NB4 (cell line): ENCODE results near the gene HTR7.
"Not testable (repeated sequence)": the region's sequence is repeated elsewhere in the genome, so short reads cannot be mapped to it uniquely, and the experiment has no call there.

Experiments
- DNase-seq: peaks from one replicate; pipeline ENCODE4 v3.0.0; 2010; ENCODE audit warnings: low read depth
- H3K4me3 ChIP-seq: one replicate; pipeline ENCODE4 v1.5.1; 2011; ENCODE audit warnings: mild to moderate bottlenecking, low read depth, low read length, moderate library complexity
- MYC ChIP-seq: IDR thresholded peaks from 2 replicates; pipeline ENCODE4 v1.6.1; 2011; ENCODE audit warnings: low read depth, low read length
- POLR2A ChIP-seq: IDR thresholded peaks from 2 replicates; pipeline ENCODE4 v1.6.1; 2011; ENCODE audit warnings: mild to moderate bottlenecking; ENCODE audit not compliant: insufficient read length; ENCODE audit errors: extremely low read depth
- TF ChIP-seq, protein P1 (sequence below): IDR thresholded peaks from 2 replicates; pipeline ENCODE4 v1.6.1; 2011; ENCODE audit warnings: low read depth, low read length
- TF ChIP-seq, protein P2 (sequence below): IDR thresholded peaks from one replicate; pipeline ENCODE4 v1.5.1; 2012; ENCODE audit warnings: low read depth, low read length

The HTR7 gene

DNA sequence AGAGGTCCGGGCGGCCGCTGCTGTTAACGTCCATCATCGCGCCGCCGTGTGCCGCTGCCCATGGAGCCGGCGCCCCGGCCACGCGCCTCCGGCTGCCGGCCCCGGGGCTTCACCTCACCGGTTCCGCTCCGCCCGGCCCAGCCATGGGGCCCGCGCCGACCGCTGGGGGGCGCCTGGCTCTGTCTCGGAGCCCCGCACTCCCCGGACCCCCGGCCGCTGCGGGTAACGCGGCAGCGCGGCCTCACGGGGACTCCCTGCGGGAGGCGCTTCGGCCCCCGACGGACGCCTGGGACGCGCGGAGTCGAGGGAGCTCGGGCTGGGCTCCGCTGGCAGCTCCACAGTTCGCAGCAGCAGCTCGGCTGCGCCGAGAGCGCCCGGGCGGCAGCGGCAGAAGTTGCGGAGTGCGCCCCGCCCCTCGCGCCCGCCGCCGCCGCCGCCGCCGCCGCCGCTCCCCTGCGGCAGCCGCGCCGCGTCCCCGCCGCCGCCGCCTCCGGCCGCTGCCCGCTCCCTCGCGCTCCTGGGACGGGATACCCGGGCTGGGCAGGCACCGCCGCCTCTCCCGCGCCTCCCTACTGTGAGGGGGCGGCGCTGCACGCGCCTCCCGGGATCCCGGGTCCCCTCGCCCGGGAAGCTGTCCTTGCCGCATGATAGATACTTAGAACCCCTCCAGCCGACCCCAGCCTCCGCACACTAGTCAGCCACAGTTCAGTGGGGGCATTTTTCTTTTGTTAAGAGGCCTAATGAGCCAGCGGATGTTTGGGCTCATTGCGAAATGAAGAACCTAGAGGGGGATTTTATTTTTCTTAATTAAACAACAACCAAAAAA, at the start of gene HTR7:
HTR7 (minus strand) TSS at position 405 of the 826 bp plus-strand sequence; CDS start at position 37, 368 bp downstream.
- TF ChIP-seq MYC (no peak), POLR2A (no peak)
- TF ChIP-seq, protein P1, sequence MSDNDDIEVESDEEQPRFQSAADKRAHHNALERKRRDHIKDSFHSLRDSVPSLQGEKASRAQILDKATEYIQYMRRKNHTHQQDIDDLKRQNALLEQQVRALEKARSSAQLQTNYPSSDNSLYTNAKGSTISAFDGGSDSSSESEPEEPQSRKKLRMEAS, result no peak
- TF ChIP-seq, protein P2, sequence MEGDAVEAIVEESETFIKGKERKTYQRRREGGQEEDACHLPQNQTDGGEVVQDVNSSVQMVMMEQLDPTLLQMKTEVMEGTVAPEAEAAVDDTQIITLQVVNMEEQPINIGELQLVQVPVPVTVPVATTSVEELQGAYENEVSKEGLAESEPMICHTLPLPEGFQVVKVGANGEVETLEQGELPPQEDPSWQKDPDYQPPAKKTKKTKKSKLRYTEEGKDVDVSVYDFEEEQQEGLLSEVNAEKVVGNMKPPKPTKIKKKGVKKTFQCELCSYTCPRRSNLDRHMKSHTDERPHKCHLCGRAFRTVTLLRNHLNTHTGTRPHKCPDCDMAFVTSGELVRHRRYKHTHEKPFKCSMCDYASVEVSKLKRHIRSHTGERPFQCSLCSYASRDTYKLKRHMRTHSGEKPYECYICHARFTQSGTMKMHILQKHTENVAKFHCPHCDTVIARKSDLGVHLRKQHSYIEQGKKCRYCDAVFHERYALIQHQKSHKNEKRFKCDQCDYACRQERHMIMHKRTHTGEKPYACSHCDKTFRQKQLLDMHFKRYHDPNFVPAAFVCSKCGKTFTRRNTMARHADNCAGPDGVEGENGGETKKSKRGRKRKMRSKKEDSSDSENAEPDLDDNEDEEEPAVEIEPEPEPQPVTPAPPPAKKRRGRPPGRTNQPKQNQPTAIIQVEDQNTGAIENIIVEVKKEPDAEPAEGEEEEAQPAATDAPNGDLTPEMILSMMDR, result peak; percentile 14
- peak within 1 kb of the TSS; percentile 60 for H3K4me3 ChIP-seq
- peak; percentile 69 for DNase-seq

DNA sequence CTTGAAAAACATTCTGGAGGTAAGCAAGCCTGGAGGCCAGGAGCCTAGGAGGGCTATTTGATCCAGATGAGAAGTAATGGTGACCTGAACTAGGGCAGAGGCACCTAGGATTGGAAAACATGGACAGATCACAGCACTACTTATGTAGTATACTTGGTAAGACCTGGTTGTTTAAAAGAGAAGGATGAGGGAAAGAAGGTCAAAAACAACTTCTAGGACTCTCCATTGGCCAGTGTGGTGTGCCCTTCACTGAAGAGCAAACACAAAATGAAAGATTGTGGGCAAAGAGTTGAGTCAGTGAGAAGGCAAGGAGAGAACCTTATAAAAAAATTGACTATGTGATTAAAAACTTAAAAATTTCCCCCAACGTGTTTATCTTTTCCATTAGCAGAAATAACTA, 48.8 kb upstream of the HTR7 start:
- TF ChIP-seq, protein P2, result no peak
- TF ChIP-seq POLR2A (no peak), MYC (no peak)
- TF ChIP-seq, protein P1, result no peak
- H3K4me3 ChIP-seq, result no peak overlapping the region
- no peak for DNase-seq

DNA sequence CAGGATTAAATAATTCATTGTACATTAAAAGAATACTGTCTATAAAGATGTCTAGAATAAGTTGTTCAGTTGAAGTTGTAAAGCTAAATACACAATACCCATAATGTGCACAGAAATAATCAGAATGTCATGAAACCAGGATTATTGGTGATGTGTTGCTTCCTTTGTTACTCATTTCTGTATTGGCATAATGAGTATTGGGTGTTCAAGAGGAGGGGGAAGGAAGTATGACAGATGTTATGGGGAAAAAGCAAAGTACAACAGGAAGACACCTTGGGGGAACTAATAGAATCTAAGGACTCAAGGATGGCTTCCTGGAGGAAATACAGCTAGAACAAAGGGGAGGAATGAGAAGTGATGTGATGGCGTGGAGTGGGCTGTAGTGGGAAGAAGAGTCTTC, 48.1 kb upstream of the HTR7 start:
- no peak for DNase-seq
- H3K4me3 ChIP-seq, result no peak overlapping the region
- TF ChIP-seq POLR2A (no peak), MYC (no peak)
- TF ChIP-seq, protein P2, result no peak
- TF ChIP-seq, protein P1, result no peak

DNA sequence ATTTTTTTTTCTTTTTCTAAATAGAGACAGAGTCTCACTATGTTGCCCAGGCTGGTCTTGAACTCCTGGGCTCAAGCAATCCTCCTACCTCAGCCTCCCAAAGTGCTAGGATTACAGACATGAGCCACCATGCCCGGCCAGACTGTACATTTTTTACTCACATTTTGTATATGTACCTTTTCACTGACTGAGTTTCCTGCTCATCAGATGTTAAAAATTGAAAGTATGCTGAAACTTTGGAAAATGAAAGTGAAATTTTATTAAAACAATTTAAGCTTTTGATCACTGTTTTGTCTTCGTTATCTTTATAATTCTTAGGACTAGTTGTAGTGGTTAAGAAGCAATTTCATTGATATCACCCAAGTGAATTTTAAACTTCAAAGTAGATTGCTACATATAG, 39.1 kb upstream of the HTR7 start:
- not testable (repeated sequence) for H3K4me3 ChIP-seq, DNase-seq

DNA sequence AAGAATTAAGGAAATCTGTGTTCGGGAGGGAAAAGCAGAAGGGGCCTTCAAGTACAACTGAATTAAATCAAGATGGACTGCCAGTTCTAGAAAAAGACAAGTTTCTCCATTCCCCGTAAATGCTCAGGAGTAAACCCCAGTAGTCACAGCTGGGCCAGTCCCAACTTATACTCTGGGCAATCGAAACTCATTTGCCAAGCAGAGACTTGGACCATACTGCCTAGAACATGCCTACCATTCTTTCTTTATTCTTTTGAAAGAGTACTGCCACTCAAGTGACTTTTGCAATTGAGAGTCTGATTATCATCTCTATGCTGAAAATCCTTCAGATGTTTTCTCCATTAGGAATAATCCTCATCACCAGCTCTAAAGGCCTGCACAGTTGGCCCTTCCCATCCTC, 35.4 kb upstream of the HTR7 start:
- DNase-seq, result no peak
- H3K4me3 ChIP-seq, result no peak overlapping the region
- TF ChIP-seq, protein P1, result no peak
- TF ChIP-seq, protein P2, result no peak
- TF ChIP-seq MYC (no peak), POLR2A (no peak)

DNA sequence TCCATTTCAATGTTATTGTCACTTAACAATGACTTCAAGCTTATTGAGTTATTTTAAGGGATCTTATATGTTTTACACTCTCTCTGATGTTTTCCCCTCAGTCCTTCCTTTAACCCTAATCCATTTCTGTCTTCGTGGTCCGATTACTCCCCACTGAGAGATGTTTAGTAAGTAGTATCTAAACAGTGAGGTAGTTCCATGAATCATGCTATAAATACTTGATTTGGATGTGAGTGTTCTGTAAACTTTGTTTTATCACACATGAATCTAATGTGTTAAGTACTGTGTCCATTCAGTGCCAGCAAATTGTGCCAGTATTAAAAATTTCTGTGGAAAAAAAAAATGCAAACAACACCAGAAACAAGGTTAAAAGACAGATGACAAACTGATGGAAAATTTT, 32.5 kb upstream of the HTR7 start:
- TF ChIP-seq, protein P1, result no peak
- TF ChIP-seq, protein P2, result no peak
- TF ChIP-seq MYC, result no peak
- TF ChIP-seq POLR2A, result no peak
- DNase-seq, result no peak
- H3K4me3 ChIP-seq, result no peak overlapping the region
